Thymus (tissue), 11 donors: Measurements from ENCODE around the gene SORL1. TPM values are rescaled to one million over a fixed set of nuclear protein-coding genes. Genes with fewer than 3 reads are reported as not detected.

Experiments used
- DNase-seq, 9 donors: peaks; one replicate each; pipeline ENCODE4 v3.0.0-alpha.2; 2013; ENCODE audit warnings: low spot score in 9 of 9, low read depth in 6 of 9, missing footprints in 1 of 9
- H3K27ac ChIP-seq, 2 donors: one replicate each; pipeline ENCODE4 v1.5.1; 2013; ENCODE audit warnings: control low read depth in 1 of 2, low read depth in 1 of 2, low read length in 1 of 2, mild to moderate bottlenecking in 1 of 2, moderate library complexity in 1 of 2
- H3K27me3 ChIP-seq, 2 donors: one replicate each; pipeline ENCODE4 v1.5.1; 2013; ENCODE audit warnings: low read length in 1 of 2; ENCODE audit not compliant: control insufficient read depth in 2 of 2, insufficient read depth in 1 of 2
- H3K36me3 ChIP-seq, 2 donors: one replicate each; pipeline ENCODE4 v1.5.1; 2013; ENCODE audit warnings: low read length in 1 of 2, mild to moderate bottlenecking in 1 of 2, moderate library complexity in 1 of 2; ENCODE audit not compliant: control insufficient read depth in 2 of 2, insufficient read depth in 2 of 2
- H3K4me1 ChIP-seq, 2 donors: one replicate each; pipeline ENCODE4 v1.5.1; 2013; ENCODE audit warnings: low read length in 2 of 2; ENCODE audit not compliant: control insufficient read depth in 2 of 2, insufficient read depth in 2 of 2
- H3K4me3 ChIP-seq, 2 donors: one replicate each; pipeline ENCODE4 v1.5.1; 2013; ENCODE audit warnings: low read length in 2 of 2, control low read depth in 1 of 2, mild to moderate bottlenecking in 1 of 2
- H3K9me3 ChIP-seq, 2 donors: one replicate each; pipeline ENCODE4 v1.5.1; 2013; ENCODE audit warnings: low read length in 1 of 2, mild to moderate bottlenecking in 1 of 2; ENCODE audit not compliant: control insufficient read depth in 2 of 2, insufficient read depth in 1 of 2
- WGBS: extraction: QIAGEN DNeasy Blood & Tissue Kit; methylation state at CpG from one replicate; pipeline ENCODE4 v1.1.7; 2013; 5-methylcytosine and 5-hydroxymethylcytosine counted together
- polyA plus RNA-seq: library from polyadenylated mRNA; stranded (reverse); fragments of 200-250 nt; gene quantifications from one replicate; pipeline ENCODE4 v1.2.3, GENCODE V29; 2013
- total RNA-seq: library from RNA; stranded (reverse); fragments of 120-200 nt; gene quantifications from one replicate; pipeline ENCODE4 v1.2.4, GENCODE V29; 2013
- donor health status: healthy.

Gene SORL1
- total and polyA plus RNA-seq, 2 donors: 7.4 to 23.8 TPM

DNA sequence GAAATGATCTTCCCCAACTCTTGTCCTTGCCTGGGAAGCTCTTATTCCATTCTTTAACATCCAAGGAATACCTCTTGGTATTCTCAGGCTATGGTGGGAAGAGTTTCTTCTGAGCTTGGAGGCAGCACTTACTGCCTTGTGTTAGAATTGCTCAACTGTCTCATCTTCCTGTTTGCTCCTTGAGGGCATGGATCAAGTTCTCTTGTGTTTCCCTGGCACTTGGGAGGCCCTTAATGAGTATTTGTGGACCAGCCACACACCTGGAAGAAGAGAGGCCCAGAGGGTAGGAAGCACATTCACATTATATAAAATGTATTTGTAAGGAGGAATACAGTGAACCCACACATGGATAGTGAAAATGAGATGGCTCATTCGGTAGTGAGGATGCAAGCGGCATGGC is 4.0 kb downstream of the SORL1 start:
- Histone ChIP-seq H3K27me3 (no peaks in the 10 kb centered on the region), H3K4me3 (no peak overlapping the region), H3K9me3 (no peaks in the 10 kb centered on the region), H3K4me1 (peaks cover 5 to 33% of the 10 kb centered on the region in 2 donors), H3K36me3 (no peaks in the 10 kb centered on the region), H3K27ac (no peak overlapping the region)
- WGBS: 97% methylated on average over 2 of the region's 2 CpGs
- no peak for DNase-seq

DNA sequence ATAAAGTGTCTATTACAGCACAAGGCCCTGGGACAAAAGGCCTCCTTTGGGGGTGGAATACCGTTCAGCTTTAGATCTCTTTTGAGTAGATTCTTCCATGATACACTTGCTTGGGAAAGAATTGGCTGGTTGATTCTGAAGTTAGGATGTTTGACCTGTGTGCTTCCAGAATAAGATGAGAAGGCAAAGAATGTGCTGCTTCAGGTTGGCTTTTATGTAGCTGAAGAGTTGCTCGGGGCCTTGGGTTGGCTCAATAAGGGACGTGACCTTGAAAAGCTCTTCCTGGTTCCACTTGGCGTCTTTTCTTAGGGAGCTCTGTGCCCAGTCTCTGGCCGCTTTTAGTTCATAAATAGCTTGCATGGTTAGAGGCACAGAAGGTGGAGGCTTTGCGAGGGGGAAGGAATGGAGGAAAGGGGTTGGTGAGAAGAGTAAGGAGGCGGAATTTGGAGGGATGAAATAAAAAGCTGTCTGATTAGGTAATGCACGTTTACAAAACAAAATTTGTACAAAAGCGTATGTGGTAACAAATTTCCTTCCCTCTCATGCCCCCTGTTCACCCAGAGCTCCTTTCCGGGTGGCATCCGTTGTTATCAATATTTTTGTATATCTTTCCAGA is 4.8 kb downstream of the SORL1 start:
- Histone ChIP-seq H3K4me3 (no peak overlapping the region), H3K4me1 (peaks cover 2 to 29% of the 10 kb centered on the region in 2 donors), H3K36me3 (no peaks in the 10 kb centered on the region), H3K27ac (no peak overlapping the region), H3K9me3 (no peaks in the 10 kb centered on the region), H3K27me3 (no peaks in the 10 kb centered on the region)
- WGBS: 84% methylated on average over 11 of the region's 11 CpGs
- no peak for DNase-seq

DNA sequence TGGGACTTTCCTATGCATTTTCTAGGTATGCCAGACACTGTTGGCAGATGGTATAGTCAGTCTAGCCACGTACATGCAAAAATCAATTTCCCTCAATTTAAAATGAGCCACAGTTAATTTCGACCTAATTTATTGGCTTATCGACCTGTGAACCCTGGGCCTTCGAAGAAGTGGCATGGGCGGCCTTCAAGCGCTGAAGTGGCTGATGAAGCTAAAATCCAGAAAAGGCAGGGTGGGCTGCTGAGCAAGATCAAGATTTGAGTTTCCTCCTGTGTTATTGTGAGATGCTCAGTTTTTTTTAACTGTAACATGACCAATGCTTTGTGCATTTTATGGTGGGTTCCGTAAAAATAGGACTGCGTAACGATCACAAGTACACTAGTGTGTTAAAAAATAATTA is 6.4 kb downstream of the SORL1 start:
- no peak for DNase-seq
- H3K27ac ChIP-seq: no peak overlapping the region
- H3K4me1 ChIP-seq: peaks cover 2 to 35% of the 10 kb centered on the region in 2 donors
- WGBS: 97% methylated on average over 9 of the region's 9 CpGs
- no peaks in the 10 kb centered on the region for H3K27me3 ChIP-seq
- no peak overlapping the region for H3K4me3 ChIP-seq
- no peaks in the 10 kb centered on the region for H3K9me3 ChIP-seq
- no peaks in the 10 kb centered on the region for H3K36me3 ChIP-seq

DNA sequence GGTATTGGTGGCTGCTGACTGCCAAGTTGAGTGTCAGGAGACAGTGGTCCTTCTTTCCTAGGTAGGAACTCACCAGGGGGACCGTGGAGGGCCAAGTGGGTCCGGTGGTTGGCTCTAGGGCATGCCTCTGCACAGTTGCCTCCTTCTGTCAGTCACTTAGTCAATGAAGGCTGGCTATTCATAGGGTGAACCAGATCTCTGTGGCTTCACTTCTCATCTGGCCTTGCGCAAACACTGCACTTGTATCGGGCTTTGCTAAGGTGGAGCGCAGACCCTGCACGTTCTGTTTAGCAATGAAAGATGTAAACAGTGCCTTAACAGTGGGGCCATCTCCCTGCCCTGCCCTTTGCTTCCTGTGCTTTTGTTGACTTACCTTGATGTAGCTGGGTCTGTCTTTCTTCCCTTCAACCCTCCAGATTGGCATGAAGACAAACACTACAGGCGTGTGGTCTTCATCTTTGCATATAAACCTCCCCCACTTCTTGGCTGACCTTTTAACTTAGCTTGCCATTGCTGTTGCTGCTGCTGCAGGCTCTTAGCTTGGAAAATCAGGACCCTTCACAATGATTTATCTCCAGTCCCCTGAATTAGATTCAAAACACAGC is 7.4 kb downstream of the SORL1 start:
- H3K4me1 ChIP-seq: peaks cover 3 to 33% of the 10 kb centered on the region in 2 donors
- peak in 1 of 9 donors; percentile 56 for DNase-seq
- H3K4me3 ChIP-seq: no peak overlapping the region
- H3K27me3 ChIP-seq: no peaks in the 10 kb centered on the region
- WGBS: 89% methylated on average over 7 of the region's 7 CpGs
- H3K9me3 ChIP-seq: no peaks in the 10 kb centered on the region
- peak overlapping the region in 1 of 2 donors; percentile 43 for H3K27ac ChIP-seq
- H3K36me3 ChIP-seq: no peaks in the 10 kb centered on the region

DNA sequence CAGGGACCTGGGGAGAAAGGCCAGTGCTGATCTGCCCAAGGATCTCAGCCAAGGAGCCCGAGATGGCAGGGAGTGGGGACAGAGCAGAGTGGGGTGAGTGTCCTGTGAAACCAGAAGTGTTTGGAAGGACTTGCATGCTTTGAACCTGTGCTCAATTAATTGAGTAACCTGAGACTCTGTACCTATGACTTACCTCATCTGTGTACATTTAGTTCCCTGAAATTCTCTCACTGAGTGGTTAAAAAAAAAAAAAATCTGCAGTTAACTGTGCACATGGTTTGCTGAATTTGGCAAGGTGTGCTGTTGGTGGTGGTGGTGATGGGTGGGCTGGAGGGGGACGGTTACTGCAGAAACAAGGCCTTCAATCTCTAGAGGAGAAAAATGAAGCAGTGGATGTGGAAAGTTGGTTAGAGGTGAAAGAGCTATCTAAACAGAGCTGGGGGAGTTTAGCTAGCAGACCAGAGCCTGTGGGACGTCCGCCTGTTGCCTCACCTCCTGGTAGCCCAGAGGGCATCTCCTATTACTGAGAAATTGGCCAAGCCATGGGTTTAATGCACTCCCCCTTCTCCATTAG is 8.9 kb downstream of the SORL1 start:
- no peaks in the 10 kb centered on the region for H3K36me3 ChIP-seq
- 91% methylated on average over 4 of the region's 4 CpGs for WGBS
- peak overlapping the region in 1 of 2 donors; percentile 42 for H3K27ac ChIP-seq
- DNase-seq: no peak
- H3K4me3 ChIP-seq: no peak overlapping the region
- no peaks in the 10 kb centered on the region for H3K27me3 ChIP-seq
- no peaks in the 10 kb centered on the region for H3K9me3 ChIP-seq
- H3K4me1 ChIP-seq: peaks cover 9 to 37% of the 10 kb centered on the region in 2 donors

DNA sequence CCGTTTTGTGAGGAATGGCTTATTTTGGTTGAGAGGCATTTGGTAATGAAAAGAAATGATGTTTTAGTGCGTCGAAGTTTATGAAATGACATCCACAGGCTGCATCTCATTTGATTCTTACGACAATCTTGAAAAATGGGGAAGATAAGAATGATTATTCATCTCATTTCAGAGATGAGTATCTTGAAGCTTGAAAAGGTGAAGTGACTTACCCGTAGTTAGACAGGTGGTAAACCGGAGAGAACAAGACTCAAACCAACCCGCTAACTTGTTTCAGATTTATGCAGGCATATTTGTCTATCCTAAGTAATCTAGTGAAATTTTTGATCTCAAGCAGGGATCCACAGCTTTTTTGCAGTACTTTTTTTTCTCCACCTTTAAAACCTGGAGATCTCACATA is 9.7 kb downstream of the SORL1 start:
- no peaks in the 10 kb centered on the region for H3K36me3 ChIP-seq
- no peak overlapping the region for H3K27ac ChIP-seq
- no peaks in the 10 kb centered on the region for H3K9me3 ChIP-seq
- no peak overlapping the region for H3K4me3 ChIP-seq
- WGBS: 95% methylated on average over 7 of the region's 7 CpGs
- peaks cover 15 to 45% of the 10 kb centered on the region in 2 donors for H3K4me1 ChIP-seq
- no peaks in the 10 kb centered on the region for H3K27me3 ChIP-seq
- DNase-seq: no peak

DNA sequence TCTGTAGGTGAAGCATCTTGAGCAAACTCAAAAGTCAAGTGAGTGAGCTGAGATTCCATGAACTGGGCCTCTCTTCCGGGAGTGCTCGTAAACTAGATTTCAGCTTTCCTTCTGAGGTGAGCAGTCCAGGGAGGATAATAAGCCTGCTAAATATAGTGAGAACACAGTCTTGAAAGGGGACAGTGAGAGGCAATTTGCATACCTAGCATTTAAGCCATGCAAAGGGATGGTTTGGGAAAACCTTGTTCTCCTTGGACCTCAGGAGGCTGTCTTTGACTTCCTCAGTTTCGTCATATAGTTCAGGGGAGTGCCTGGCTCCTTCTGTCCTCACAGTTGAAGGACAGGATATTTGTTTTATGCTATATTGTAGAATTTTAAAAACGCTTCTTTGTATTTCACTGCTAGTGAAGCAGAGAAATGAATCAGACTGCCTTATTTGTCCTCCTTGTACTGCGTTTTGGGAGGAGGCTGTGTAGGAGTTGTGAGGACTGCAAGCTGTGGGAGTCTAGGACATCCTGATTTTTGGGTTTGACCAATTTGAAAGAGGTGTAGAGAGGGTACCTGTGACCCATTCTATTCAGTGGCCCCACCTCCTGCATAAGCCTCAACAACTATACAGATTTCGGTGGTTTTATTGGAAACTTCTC is 11.7 kb downstream of the SORL1 start:
- H3K4me1 ChIP-seq: peaks cover 29 to 64% of the 10 kb centered on the region in 2 donors

DNA sequence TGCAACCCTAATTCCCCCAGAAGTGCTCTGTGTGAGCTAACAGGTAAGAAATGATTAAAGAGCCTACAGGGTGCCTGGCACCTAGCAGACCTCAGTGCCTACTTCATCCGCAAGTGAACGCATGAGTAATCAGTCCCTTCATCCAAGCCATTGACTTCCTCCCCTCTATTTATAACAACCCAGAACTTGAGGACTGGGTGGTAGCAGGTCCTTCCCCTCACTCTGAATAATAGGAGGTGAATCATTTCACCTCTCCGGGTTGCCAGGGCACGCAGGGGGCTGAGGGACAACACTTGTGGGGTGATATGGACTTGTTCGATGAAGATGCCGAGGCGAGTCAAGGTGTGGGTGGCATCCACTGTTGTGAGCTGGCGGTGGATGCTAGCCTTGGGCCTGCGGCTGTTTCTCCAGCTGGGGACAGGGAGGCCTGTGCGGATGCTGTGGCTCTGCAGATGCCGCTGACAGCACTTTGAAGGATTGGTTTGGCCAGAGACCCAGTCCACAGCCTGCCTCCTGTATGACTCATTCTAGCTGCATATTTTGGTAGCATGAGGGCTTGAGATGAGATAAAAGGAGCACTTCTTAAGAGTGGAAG is 12.3 kb downstream of the SORL1 start:
- Histone ChIP-seq H3K4me3 (no peak overlapping the region), H3K27me3 (no peaks in the 10 kb centered on the region), H3K27ac (peak overlapping the region; percentile 9 to 49), H3K4me1 (peaks cover 31 to 62% of the 10 kb centered on the region in 2 donors), H3K36me3 (no peaks in the 10 kb centered on the region), H3K9me3 (no peaks in the 10 kb centered on the region)
- DNase-seq: no peak
- WGBS: 33% methylated on average over 11 of the region's 11 CpGs

More for the DNA sequence above, 11.7 kb downstream of the SORL1 start:
- Histone ChIP-seq H3K36me3 (no peaks in the 10 kb centered on the region), H3K9me3 (no peaks in the 10 kb centered on the region), H3K4me3 (no peak overlapping the region), H3K27me3 (no peaks in the 10 kb centered on the region), H3K27ac (peak overlapping the region in 1 of 2 donors; percentile 49)
- WGBS: 95% methylated on average over 6 of the region's 6 CpGs
- no peak for DNase-seq

DNA sequence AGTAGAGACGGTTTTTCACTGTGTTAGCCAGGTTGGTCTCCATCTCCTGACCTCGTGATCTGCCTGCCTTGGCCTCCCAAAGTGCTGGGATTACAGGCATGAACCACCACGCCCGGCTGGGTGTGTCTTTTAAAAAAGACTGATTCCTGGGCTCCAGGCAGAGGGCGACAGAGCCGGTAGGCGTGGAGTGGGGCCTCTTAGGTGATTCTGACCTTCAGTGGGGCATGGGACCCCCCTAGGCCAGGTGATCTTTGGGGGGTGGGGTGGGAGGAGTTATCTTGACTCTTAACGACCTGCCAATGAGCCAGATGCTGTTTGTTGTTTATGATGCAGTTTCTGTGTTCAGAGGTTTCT is 13.6 kb downstream of the SORL1 start:
- Histone ChIP-seq H3K27me3 (no peaks in the 10 kb centered on the region), H3K9me3 (no peaks in the 10 kb centered on the region), H3K4me3 (no peak overlapping the region), H3K27ac (peak overlapping the region in 1 of 2 donors; percentile 67), H3K4me1 (peaks cover 35 to 63% of the 10 kb centered on the region in 2 donors), H3K36me3 (peaks cover 3 to 12% of the 10 kb centered on the region in 2 donors)
- WGBS: 76% methylated on average over 8 of the region's 8 CpGs
- no peak for DNase-seq
